Medulla oblongata (tissue), 1 donor: Measurements from ENCODE around the gene GADD45GIP1.
"Not testable (repeated sequence)": the region's sequence is repeated elsewhere in the genome, so short reads cannot be mapped to it uniquely, and the experiment has no call there.

Source experiments
- DNase-seq: peaks from one replicate; pipeline ENCODE4 v3.0.0-alpha.2; 2015; ENCODE audit errors: extremely low spot score

The GADD45GIP1 gene

GRCh38 chr19:12959481-12959880 is 2.5 kb upstream of the GADD45GIP1 start:
- no peak for DNase-seq

GRCh38 chr19:12957389-12957952 is 448 bp upstream of the GADD45GIP1 start:
- not testable (repeated sequence) for DNase-seq

GRCh38 chr19:12955996-12956395 is 1.0 kb downstream of the GADD45GIP1 start:
- DNase-seq = no peak

- not testable (repeated sequence) for DNase-seq
Observed at GRCh38 chr19:12955575-12955974, 1.4 kb downstream of the GADD45GIP1 start.

GRCh38 chr19:12954612-12954962 is 2.4 kb downstream of the GADD45GIP1 start:
- no peak for DNase-seq

GRCh38 chr19:12953799-12954611 is 3.0 kb downstream of the GADD45GIP1 start:
- no peak for DNase-seq

- DNase-seq = peak; percentile 55
Observed at GRCh38 chr19:12953138-12953798, 3.8 kb downstream of the GADD45GIP1 start.

- DNase-seq = no peak
Observed at GRCh38 chr19:12952488-12953137, 4.4 kb downstream of the GADD45GIP1 start.

GRCh38 chr19:12952050-12952449 is 5.0 kb downstream of the GADD45GIP1 start:
- not testable (repeated sequence) for DNase-seq

GRCh38 chr19:12949363-12950283 is 7.4 kb downstream of the GADD45GIP1 start:
- DNase-seq = no peak

- DNase-seq = no peak
Observed at GRCh38 chr19:12948612-12949362, 8.2 kb downstream of the GADD45GIP1 start.

GRCh38 chr19:12947702-12948611 is 9.1 kb downstream of the GADD45GIP1 start:
- no peak for DNase-seq

GRCh38 chr19:12946731-12947496 is 10.1 kb downstream of the GADD45GIP1 start:
- no peak for DNase-seq

GRCh38 chr19:12946092-12946721 is 10.8 kb downstream of the GADD45GIP1 start:
- peak; percentile 47 for DNase-seq

- peak; percentile 94 for DNase-seq
Observed at GRCh38 chr19:12945479-12946091, 11.4 kb downstream of the GADD45GIP1 start, which contains the start of gene RAD23A. RAD23A (plus strand) TSS chr19:12945862; CDS start chr19:12945949, 87 bp downstream.

- DNase-seq = no peak
Observed at GRCh38 chr19:12944104-12944674, 12.8 kb downstream of the GADD45GIP1 start.

GRCh38 chr19:12943437-12944044 is 13.5 kb downstream of the GADD45GIP1 start:
- DNase-seq = no peak
